Body of pancreas (tissue), 4 donors: ENCODE data around the gene ANKRD40CL. TPM values are rescaled to one million over a fixed set of nuclear protein-coding genes. Genes with fewer than 3 reads are reported as not detected.
"Not testable (repeated sequence)": the region's sequence is repeated elsewhere in the genome, so short reads cannot be mapped to it uniquely, and the experiment has no call there.

ENCODE experiments used
- ATAC-seq: fragments of 150-250 bp; one replicate; pipeline ENCODE4 v1.9.1; 2016
- DNase-seq, 4 donors: peaks; one replicate each; pipeline ENCODE4 v3.0.0-alpha.2; 2019
- H3K27ac ChIP-seq, 4 donors: fragments of 200-600 bp; sonication (generic); 1 replicate in 3 of 4; 2 replicates in 1 of 4; pipeline versions ENCODE4 v1.5.1 to v1.6.1; 2016 to 2019; ENCODE audit warnings: mild to moderate bottlenecking in 1 of 4, mixed read lengths in 1 of 4, moderate library complexity in 1 of 4
- H3K27me3 ChIP-seq, 2 donors: fragments of 200-600 bp; sonication (generic); one replicate each; pipeline ENCODE4 v1.6.0; 2016; ENCODE audit warnings: mild to moderate bottlenecking in 1 of 2
- H3K36me3 ChIP-seq, 2 donors: fragments of 200-600 bp; sonication (generic); replicated peaks in 1 of 2; 2 replicates each; pipeline ENCODE4 v1.5.1; 2016; ENCODE audit warnings: low read depth in 2 of 2; ENCODE audit not compliant: insufficient read depth in 1 of 2
- H3K4me1 ChIP-seq: fragments of 200-600 bp; sonication (generic); one replicate; pipeline ENCODE4 v1.6.0; 2016
- H3K4me3 ChIP-seq, 2 donors: fragments of 200-600 bp; sonication (generic); 1 replicate in 1 of 2; 2 replicates in 1 of 2; pipeline ENCODE4 v1.5.1; 2016 to 2019
- H3K9me3 ChIP-seq, 3 donors: fragments of 200-600 bp; sonication (generic); 1 replicate in 2 of 3; 2 replicates in 1 of 3; pipeline ENCODE4 v1.5.1; 2016
- CTCF ChIP-seq, 7 experiments: fragments of 450-650 bp in 4 of 7; fragments of 200-600 bp in 3 of 7; sonication (generic) in 3 of 7; IDR thresholded peaks; one replicate each; pipeline ENCODE4 v1.5.1; 2016 to 2019; ENCODE audit warnings: antibody characterized with exemption in 7 of 7
- POLR2A ChIP-seq, 3 donors: fragments of 450-650 bp; IDR thresholded peaks; one replicate each; pipeline ENCODE4 v1.6.1; 2016; ENCODE audit warnings: antibody characterized with exemption in 3 of 3, mild to moderate bottlenecking in 2 of 3
- WGBS, 2 donors: methylation state at CpG; one replicate each; pipeline ENCODE4 v1.1.5; 2017; 5-methylcytosine and 5-hydroxymethylcytosine counted together
- intact Hi-C: fragments of 100-400 bp; cut with DNase I; formaldehyde crosslinking; loops from one replicate; pipeline ENCODE4 v1.15.1; 2023
- total RNA-seq, 2 donors: library from RNA; depleted of rRNA; stranded (reverse); fragments of >200 nt; gene quantifications; one replicate each; pipeline ENCODE4 v1.1.0, GENCODE V29; 2016

Gene ANKRD40CL
- total RNA-seq, 2 donors from 2014 or later: 1.6 TPM; not detected in 1

GRCh38 chr17:50728881-50729765, 38.2 kb downstream of the ANKRD40CL start:
- intact Hi-C loops: no loop called here
- H3K27ac ChIP-seq: no peak overlapping the region
- peaks cover 79% of the 10 kb centered on the region for H3K4me1 ChIP-seq
- TF ChIP-seq POLR2A (IDR thresholded peaks at IDR 0.05): no peak
- TF ChIP-seq CTCF (IDR thresholded peaks at IDR 0.05): no peak
- H3K36me3 ChIP-seq: no peaks in the 10 kb centered on the region
- H3K27me3 ChIP-seq: no peaks in the 10 kb centered on the region
- DNase-seq: no peak
- no peak overlapping the region for H3K4me3 ChIP-seq
- no peaks in the 10 kb centered on the region for H3K9me3 ChIP-seq
- ATAC-seq: no peak
- WGBS, 2 donors: 54 to 61% methylated on average over 5 of the region's 5 CpGs

- TF ChIP-seq POLR2A (IDR thresholded peaks at IDR 0.05): no peak
- TF ChIP-seq CTCF (IDR thresholded peaks at IDR 0.05): no peak
- no peak for ATAC-seq
- intact Hi-C loops: no loop called here
- Histone ChIP-seq H3K4me1 (peaks cover 90% of the 10 kb centered on the region), H3K9me3 (no peaks in the 10 kb centered on the region), H3K27me3 (no peaks in the 10 kb centered on the region), H3K36me3 (no peaks in the 10 kb centered on the region), H3K27ac (no peak overlapping the region), H3K4me3 (no peak overlapping the region)
- 59 to 64% methylated on average over 2 of the region's 2 CpGs for WGBS, 2 donors
- DNase-seq: no peak
These were observed 39.2 kb downstream of the ANKRD40CL start for GRCh38 chr17:50728112-50728429.

- no peaks in the 10 kb centered on the region for H3K36me3 ChIP-seq
- intact Hi-C loops: no loop called here
- ATAC-seq (no peak), DNase-seq (no peak)
- H3K4me3 ChIP-seq: no peak overlapping the region
- 54% methylated on average over 12 of the region's 12 CpGs for WGBS, 2 donors
- peak overlapping the region in 2 of 4 donors; percentile 1 to 27 for H3K27ac ChIP-seq
- TF ChIP-seq CTCF (IDR thresholded peaks at IDR 0.05) (no peak), POLR2A (IDR thresholded peaks at IDR 0.05) (no peak)
- peaks cover 91% of the 10 kb centered on the region for H3K4me1 ChIP-seq
- H3K9me3 ChIP-seq: no peaks in the 10 kb centered on the region
- H3K27me3 ChIP-seq: no peaks in the 10 kb centered on the region
These were observed 41.3 kb downstream of the ANKRD40CL start for GRCh38 chr17:50725769-50726655.

- DNase-seq, H3K27me3 ChIP-seq, intact Hi-C loops, H3K27ac ChIP-seq, H3K36me3 ChIP-seq, H3K9me3 ChIP-seq, ATAC-seq, H3K4me3 ChIP-seq: not testable (repeated sequence)
- peaks cover 78% of the 10 kb centered on the region for H3K4me1 ChIP-seq
- 88 to 89% methylated on average over 6 of the region's 6 CpGs for WGBS, 2 donors
These were observed 42.7 kb downstream of the ANKRD40CL start for GRCh38 chr17:50724622-50725021.

- Histone ChIP-seq H3K9me3 (no peaks in the 10 kb centered on the region), H3K27ac (peak overlapping the region in 1 of 4 donors; percentile 40), H3K27me3 (no peaks in the 10 kb centered on the region), H3K4me1 (peaks cover 69% of the 10 kb centered on the region), H3K4me3 (no peak overlapping the region), H3K36me3 (no peaks in the 10 kb centered on the region)
- no peak for TF ChIP-seq CTCF (IDR thresholded peaks at IDR 0.05)
- no peak for TF ChIP-seq POLR2A (IDR thresholded peaks at IDR 0.05)
- ATAC-seq: no peak
- WGBS, 2 donors: 10 to 24% methylated on average over 3 of the region's 3 CpGs
- DNase-seq: no peak
- intact Hi-C loops: no loop called here
These were observed 44.6 kb downstream of the ANKRD40CL start for GRCh38 chr17:50722746-50723145.
